Lower leg skin (tissue), 3 donors: ENCODE data around the gene GATC.

ENCODE experiments used
- POLR2A ChIP-seq, 2 donors: fragments of 450-650 bp; IDR thresholded peaks; one replicate each; pipeline ENCODE4 v1.6.1; 2016 to 2017; ENCODE audit warnings: antibody characterized with exemption in 2 of 2, mild to moderate bottlenecking in 1 of 2, moderate library complexity in 1 of 2
- TF ChIP-seq, protein P1 (sequence below), 3 donors: fragments of 450-650 bp; IDR thresholded peaks; one replicate each; pipeline ENCODE4 v1.5.1; 2016; ENCODE audit warnings: antibody characterized with exemption in 3 of 3, mild to moderate bottlenecking in 3 of 3, moderate library complexity in 2 of 3

DNA sequence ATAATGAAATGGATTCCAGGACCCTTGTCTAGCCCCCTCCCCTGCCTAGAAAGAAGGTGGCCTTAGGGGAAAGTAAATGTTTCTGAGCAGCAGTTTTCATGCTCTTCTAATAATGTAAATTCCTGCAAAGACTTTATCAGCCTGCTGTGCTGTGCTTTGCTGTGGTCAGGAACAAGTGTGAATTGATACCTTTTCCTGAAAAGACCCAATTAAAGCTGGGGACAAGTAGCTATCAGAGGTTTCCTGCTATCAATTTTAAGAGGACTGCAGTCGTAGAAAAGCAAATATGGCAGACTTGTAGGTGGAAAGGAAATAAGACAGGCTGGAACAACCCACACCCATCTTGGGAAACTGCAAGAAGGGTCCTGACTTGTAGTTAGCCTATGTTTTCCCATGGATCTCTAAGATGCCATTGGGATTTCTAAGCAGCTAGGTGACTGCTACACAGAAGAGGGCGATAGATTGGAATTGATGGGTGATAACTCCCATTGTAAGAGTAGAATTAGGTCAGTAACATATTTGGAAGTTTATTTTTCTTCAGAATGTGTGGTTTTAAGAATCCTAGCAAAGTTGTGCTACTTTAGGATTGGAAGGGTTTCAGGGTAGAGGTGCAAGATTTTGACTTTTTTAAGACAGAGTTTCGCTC, 52.7 kb downstream of the GATC start:
- TF ChIP-seq, protein P1, sequence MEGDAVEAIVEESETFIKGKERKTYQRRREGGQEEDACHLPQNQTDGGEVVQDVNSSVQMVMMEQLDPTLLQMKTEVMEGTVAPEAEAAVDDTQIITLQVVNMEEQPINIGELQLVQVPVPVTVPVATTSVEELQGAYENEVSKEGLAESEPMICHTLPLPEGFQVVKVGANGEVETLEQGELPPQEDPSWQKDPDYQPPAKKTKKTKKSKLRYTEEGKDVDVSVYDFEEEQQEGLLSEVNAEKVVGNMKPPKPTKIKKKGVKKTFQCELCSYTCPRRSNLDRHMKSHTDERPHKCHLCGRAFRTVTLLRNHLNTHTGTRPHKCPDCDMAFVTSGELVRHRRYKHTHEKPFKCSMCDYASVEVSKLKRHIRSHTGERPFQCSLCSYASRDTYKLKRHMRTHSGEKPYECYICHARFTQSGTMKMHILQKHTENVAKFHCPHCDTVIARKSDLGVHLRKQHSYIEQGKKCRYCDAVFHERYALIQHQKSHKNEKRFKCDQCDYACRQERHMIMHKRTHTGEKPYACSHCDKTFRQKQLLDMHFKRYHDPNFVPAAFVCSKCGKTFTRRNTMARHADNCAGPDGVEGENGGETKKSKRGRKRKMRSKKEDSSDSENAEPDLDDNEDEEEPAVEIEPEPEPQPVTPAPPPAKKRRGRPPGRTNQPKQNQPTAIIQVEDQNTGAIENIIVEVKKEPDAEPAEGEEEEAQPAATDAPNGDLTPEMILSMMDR (IDR thresholded peaks at IDR 0.05) = no peak
- no peak for TF ChIP-seq POLR2A (IDR thresholded peaks at IDR 0.05)
